Loucy (cell line): ENCODE data around the gene ZNF14.

ENCODE experiments used
- H2AFZ ChIP-seq: fragments of 200-600 bp; sonication (generic); 2 replicates; pipeline ENCODE4 v1.6.0; 2016; ENCODE audit warnings: antibody characterized with exemption, mild to moderate bottlenecking, low read length, moderate library complexity
- H3F3A ChIP-seq: fragments of 200-600 bp; 2 replicates; pipeline ENCODE4 v1.6.0; 2016; ENCODE audit warnings: antibody characterized with exemption, low read depth, mild to moderate bottlenecking
- H3K27me3 ChIP-seq: fragments of 200-600 bp; sonication (generic); 2 replicates; pipeline ENCODE4 v1.6.1; 2014; ENCODE audit warnings: low read length, mild to moderate bottlenecking; ENCODE audit not compliant: insufficient read depth, poor library complexity, severe bottlenecking
- H3K36me3 ChIP-seq: fragments of 200-600 bp; sonication (generic); 2 replicates; pipeline ENCODE4 v1.6.1; 2016; ENCODE audit warnings: low read length; ENCODE audit not compliant: insufficient read depth
- H3K4me1 ChIP-seq: fragments of 200-600 bp; sonication (generic); 2 replicates; pipeline ENCODE4 v1.5.1; 2014; ENCODE audit warnings: low read length, mild to moderate bottlenecking; ENCODE audit not compliant: insufficient read depth, poor library complexity, severe bottlenecking
- H3K4me2 ChIP-seq: fragments of 200-600 bp; sonication (generic); 2 replicates; pipeline ENCODE4 v1.6.0; 2014; ENCODE audit warnings: antibody characterized with exemption, low read length, low read depth, mild to moderate bottlenecking; ENCODE audit not compliant: poor library complexity, severe bottlenecking
- H3K4me3 ChIP-seq: fragments of 200-600 bp; sonication (generic); 2 replicates; pipeline ENCODE4 v1.5.1; 2014; ENCODE audit warnings: low read length, mild to moderate bottlenecking, mixed read lengths; ENCODE audit not compliant: poor library complexity, severe bottlenecking
- H3K79me2 ChIP-seq: fragments of 200-600 bp; sonication (generic); 2 replicates; pipeline ENCODE4 v1.6.1; 2014; ENCODE audit warnings: low read length; ENCODE audit not compliant: insufficient read depth
- H3K9ac ChIP-seq: fragments of 200-600 bp; sonication (generic); 2 replicates; pipeline ENCODE4 v1.6.0; 2014; ENCODE audit warnings: mild to moderate bottlenecking, low read depth, low read length, moderate library complexity; ENCODE audit not compliant: poor library complexity, severe bottlenecking
- H3K9me2 ChIP-seq: fragments of 200-600 bp; sonication (generic); replicated peaks from 2 replicates; pipeline ENCODE4 v1.6.1; 2016; ENCODE audit warnings: low read depth, low read length, mixed read lengths
- H3K9me3 ChIP-seq: fragments of 200-600 bp; sonication (generic); 2 replicates; pipeline ENCODE4 v1.6.1; 2014; ENCODE audit warnings: mild to moderate bottlenecking, antibody characterized with exemption, low read length, low read depth; ENCODE audit not compliant: insufficient read depth
- H4K20me1 ChIP-seq: fragments of 200-600 bp; sonication (generic); 2 replicates; pipeline ENCODE4 v1.6.0; 2014; ENCODE audit warnings: antibody characterized with exemption, low read length, mild to moderate bottlenecking; ENCODE audit not compliant: insufficient read depth, poor library complexity, severe bottlenecking
- CTCF ChIP-seq: fragments of 200-600 bp; sonication (generic); conservative IDR thresholded peaks from 2 replicates; pipeline ENCODE4 v1.5.1; 2014; ENCODE audit warnings: mild to moderate bottlenecking, antibody characterized with exemption, low read length
- EZH2phosphoT487 ChIP-seq: fragments of 200-600 bp; IDR thresholded peaks from 2 replicates; pipeline ENCODE4 v1.6.1; 2018; ENCODE audit warnings: antibody characterized with exemption, mild to moderate bottlenecking, moderate library complexity, borderline replicate concordance

Gene ZNF14

GRCh38 chr19:19663256-19664120 lies 69.4 kb downstream of the ZNF14 start, which contains the start of gene ATP13A1:
Gene ATP13A1 (minus strand): TSS chr19:19663676. CDS start chr19:19663666, 10 bp downstream.
- H3K4me1 ChIP-seq, result peaks cover 21% of the 10 kb centered on the region
- H4K20me1 ChIP-seq, result peaks cover 23% of the 10 kb centered on the region
- peak within 1 kb of the TSS; percentile 85 for H2AFZ ChIP-seq
- peak within 1 kb of the TSS; percentile 100 for H3K4me3 ChIP-seq
- H3K27me3 ChIP-seq, result no peaks in the 10 kb centered on the region
- 0 out of 2 replicates have a peak, but pooled peaks cover 3% of the 10 kb centered on the region for H3F3A ChIP-seq
- TF ChIP-seq EZH2phosphoT487 (no peak), CTCF (no peak; the same call in 1 of the 2 replicates)
- peaks cover 35% of the 10 kb centered on the region for H3K79me2 ChIP-seq
- H3K36me3 ChIP-seq, result peaks cover 12% of the 10 kb centered on the region; the same call in 1 of the 2 replicates
- no peaks in the 10 kb centered on the region for H3K9me2 ChIP-seq
- H3K4me2 ChIP-seq, result peak within 1 kb of the TSS; percentile 99
- peak within 1 kb of the TSS; percentile 91 for H3K9ac ChIP-seq
- no peaks in the 10 kb centered on the region for H3K9me3 ChIP-seq

DNA sequence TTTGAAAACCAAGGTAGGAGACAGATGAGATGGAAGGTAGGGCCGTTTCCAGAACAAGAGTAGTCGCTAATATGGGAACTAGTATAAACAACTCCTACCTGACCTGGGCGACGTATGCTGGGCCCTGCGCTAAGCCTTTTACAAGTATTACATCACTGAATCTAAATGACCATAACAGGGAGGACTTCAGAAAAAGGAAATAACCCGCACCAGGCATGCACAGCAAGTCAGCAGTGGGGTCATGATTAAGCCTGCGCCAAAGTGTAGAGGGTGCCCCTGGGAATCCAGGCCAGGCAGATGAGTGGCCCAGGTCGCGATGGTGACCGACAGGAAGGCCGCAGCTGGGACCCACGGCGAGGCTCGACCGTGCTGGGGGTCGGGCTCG lies 70.0 kb downstream of the ZNF14 start:
- Histone ChIP-seq H3K4me2 (peak overlapping the region; percentile 99), H3K9ac (peak overlapping the region; percentile 91), H3K27me3 (no peaks in the 10 kb centered on the region), H3K9me2 (no peaks in the 10 kb centered on the region), H3K9me3 (no peaks in the 10 kb centered on the region), H3F3A (0 out of 2 replicates have a peak, but pooled peaks cover 3% of the 10 kb centered on the region), H3K4me3 (peak overlapping the region; percentile 100), H3K4me1 (peaks cover 21% of the 10 kb centered on the region), H3K79me2 (peaks cover 35% of the 10 kb centered on the region), H3K36me3 (peaks cover 17% of the 10 kb centered on the region; the same call in 1 of the 2 replicates), H4K20me1 (peaks cover 23% of the 10 kb centered on the region), H2AFZ (0 out of 2 replicates have a peak overlapping the region, but pooled peaks have one; percentile 85)
- no peak for TF ChIP-seq EZH2phosphoT487
- TF ChIP-seq CTCF, result no peak

GRCh38 chr19:19662344-19662743 lies 70.6 kb downstream of the ZNF14 start:
- Histone ChIP-seq H3K27me3 (no peaks in the 10 kb centered on the region), H3K4me3 (peak overlapping the region; percentile 100), H3K4me2 (peak overlapping the region; percentile 99), H3F3A (0 out of 2 replicates have a peak, but pooled peaks cover under 1% of the 10 kb centered on the region), H3K4me1 (peaks cover 21% of the 10 kb centered on the region), H2AFZ (no peak overlapping the region), H3K9me3 (no peaks in the 10 kb centered on the region), H3K79me2 (peaks cover 35% of the 10 kb centered on the region), H3K9ac (peak overlapping the region; percentile 91), H3K36me3 (peaks cover 19% of the 10 kb centered on the region; the same call in 1 of the 2 replicates), H4K20me1 (peaks cover 23% of the 10 kb centered on the region), H3K9me2 (no peaks in the 10 kb centered on the region)
- TF ChIP-seq EZH2phosphoT487 (no peak), CTCF (no peak)
